KBM-7 (cell line): ENCODE data around the gene RHOT2.

Source experiments
- DNase-seq: peaks from one replicate; pipeline ENCODE4 v3.0.0-alpha.2; 2015
- in situ Hi-C: fragments of 300-500 bp; cut with MboI; formaldehyde crosslinking; loops from 2 replicates; pipeline ENCODE4 v1.14.3; 2020; ENCODE audit warnings: low sequenced_read_pairs, low pct_unique_long_range_greater_than_20kb, mixed read lengths

Gene RHOT2

DNA sequence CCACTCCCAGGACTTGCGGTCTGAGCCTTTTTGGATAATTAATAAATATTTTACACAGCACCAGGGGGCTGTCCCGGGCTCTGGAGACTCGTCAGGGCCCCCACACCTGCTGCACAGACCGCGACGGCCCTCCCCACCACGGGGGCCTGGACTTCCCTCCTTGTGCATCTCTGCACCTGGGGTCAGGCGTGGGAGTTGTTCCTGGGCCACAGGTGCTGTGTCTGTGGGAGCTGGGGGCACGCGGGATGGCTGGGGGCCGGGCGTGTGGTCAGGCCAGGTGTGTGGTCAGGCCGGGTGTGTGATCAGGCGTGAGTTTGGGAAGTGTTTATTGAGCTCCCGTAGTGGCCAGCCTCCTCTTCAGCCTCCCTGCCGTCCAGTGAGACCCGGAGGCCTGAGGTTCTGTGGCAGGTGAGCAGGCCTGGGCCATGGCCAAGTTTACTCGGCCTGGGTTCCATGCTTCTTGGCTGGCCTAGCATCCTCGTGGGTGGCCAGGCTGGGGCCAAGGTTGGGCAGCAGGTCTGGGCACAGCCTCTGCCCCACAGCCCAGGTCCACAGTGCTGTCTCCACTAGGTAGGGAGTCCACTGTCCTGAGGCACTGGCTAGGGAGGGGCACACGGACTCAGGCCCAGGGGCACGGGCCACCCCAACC, 10.4 kb downstream of the RHOT2 start:
- in situ Hi-C loops = no loop called here
- no peak for DNase-seq

DNA sequence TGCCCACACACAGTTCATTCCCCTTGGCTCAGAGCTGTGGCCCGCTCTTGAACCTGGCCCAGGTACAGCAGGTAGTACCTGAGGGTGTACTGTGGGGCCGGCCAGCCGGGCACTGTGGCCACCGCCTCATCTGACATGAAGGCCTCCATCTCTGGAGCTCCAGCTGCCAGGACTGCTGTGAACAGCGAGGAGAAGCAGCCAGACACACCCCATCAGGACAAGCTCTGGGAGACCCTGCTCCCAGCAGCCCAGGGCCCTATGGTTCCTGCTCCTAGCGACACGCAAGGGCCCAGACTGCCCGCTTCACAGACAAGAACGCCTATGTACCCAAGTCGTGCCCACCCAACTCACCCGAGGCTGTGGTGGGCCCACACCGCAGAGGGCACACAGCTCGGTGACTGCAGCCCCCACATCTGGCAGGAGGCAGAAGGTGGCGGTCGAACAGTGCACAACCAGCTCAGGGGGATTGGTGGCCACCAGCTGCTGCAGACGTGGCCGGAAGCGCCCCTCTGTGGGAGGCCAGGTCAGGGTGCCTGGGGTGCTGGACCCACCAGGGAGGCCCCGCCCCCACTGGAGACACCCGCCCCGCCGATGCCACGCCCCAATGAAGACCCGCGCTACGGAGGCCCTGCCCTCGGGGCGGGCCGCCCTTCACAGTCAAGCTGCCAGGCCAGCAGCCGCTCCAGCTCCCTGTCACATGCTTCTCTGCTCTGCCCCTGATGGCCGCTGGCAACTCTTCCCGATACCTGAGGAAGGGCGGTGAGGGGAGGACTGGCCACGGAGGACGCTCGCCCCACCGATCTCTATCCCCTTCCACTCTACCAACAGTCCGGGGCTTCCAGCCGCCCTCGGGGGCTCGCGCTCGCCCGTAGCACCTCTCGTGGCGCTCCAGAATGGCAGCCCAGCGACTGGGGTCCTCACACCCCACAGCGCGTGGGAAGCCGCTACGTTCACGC, 11.2 kb downstream of the RHOT2 start:
- in situ Hi-C loops = no loop called here
- DNase-seq = peak; percentile 55

DNA sequence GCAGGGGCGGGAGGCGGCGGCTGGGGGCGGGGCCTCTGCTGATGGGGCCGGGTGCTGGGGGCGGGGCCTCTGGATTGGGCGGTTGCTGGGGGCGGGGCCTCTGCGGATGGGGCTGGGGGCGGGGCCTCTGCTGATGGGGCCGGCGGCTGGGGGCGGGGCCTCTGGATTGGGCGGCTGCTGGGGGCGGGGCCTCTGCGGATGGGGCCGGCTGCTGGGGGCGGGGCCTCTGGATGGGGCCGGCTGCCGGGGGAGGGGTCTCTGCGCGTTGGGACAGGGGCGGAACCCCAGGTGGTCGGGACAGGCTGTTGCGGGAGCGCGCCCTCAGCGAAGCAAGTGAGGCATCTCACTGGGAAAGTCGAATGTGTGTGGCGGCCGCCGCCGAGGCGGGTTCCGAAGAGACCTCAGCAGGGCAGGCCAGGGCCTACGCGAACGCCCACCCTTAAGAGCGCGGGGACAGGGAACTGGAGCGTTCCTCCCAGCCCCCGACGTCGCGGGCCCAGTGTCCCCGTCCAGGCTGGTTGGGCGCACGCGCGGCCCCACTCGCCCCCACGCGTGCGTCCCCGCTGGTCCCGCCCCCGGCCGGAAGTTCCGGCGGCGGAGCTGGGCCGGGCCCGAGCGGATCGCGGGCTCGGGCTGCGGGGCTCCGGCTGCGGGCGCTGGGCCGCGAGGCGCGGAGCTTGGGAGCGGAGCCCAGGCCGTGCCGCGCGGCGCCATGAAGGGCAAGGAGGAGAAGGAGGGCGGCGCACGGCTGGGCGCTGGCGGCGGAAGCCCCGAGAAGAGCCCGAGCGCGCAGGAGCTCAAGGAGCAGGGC, 12.1 kb downstream of the RHOT2 start, which contains the start of gene STUB1:
TSS of gene STUB1 (plus strand) at position 597 of the 811 bp plus-strand sequence. CDS start at position 713, 116 bp downstream.
- in situ Hi-C loops = no loop called here

DNA sequence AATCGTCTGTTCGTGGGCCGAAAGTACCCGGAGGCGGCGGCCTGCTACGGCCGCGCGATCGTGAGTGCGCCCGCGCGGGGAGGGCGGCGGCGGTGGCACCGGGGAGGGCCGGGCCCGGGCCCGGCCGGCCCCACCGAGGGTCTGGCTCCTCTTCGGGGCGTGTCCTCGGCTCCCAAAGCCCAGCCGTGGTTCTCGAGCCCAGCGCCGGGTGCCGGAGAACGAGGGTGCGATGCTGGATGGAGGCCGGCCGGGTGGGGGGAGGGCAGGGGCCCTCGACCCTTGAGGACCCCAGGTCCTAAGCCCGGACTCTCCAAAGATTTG, 12.7 kb downstream of the RHOT2 start:
- DNase-seq = no peak
- in situ Hi-C loops = no loop called here

More for the DNA sequence above, 12.1 kb downstream of the RHOT2 start, which contains the start of gene STUB1:
- peak; percentile 83 for DNase-seq

DNA sequence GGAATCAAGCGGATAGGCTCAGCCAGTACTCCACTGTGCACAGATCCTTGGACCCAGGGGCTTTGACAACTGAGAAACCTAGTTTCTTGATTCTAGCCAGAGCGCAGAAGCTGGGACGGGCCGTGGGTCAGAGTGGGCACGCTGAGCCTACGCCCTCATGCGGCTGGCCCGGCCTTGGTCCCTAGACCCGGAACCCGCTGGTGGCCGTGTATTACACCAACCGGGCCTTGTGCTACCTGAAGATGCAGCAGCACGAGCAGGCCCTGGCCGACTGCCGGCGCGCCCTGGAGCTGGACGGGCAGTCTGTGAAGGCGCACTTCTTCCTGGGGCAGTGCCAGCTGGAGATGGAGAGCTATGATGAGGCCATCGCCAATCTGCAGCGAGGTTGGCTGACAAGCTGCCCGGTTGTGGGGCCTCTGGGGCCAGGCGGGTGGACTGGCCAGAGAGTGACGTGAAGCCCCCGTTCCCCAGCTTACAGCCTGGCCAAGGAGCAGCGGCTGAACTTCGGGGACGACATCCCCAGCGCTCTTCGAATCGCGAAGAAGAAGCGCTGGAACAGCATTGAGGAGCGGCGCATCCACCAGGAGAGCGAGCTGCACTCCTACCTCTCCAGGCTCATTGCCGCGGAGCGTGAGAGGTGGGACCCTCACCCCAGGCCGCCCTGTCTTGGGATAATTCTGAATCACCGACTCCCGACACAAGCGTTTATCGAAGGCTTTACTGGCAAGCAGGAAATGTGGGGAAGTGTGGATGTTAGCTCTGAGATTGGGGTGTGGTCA, 13.2 kb downstream of the RHOT2 start:
- DNase-seq = peak; percentile 49
- in situ Hi-C loops = no loop called here

DNA sequence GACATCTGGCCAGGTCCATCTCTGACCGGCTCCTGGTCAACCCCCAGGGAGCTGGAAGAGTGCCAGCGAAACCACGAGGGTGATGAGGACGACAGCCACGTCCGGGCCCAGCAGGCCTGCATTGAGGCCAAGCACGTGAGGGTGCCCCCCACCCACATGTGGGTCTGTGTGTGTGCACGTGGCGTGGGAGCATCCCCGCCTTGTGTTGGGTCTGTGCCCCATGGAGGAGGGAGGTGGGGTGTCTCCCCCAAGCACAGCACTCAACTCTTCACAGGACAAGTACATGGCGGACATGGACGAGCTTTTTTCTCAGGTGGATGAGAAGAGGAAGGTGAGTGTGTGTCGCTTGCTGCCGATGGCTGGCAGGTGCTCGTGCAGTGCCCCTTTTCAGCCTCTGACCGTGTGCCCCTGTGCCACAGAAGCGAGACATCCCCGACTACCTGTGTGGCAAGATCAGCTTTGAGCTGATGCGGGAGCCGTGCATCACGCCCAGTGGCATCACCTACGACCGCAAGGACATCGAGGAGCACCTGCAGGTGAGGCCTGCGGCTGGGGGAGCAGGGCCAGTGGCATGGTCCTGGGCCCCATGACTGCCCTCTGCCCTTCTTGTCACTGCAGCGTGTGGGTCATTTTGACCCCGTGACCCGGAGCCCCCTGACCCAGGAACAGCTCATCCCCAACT, 14.0 kb downstream of the RHOT2 start:
- no peak for DNase-seq
- in situ Hi-C loops = no loop called here

DNA sequence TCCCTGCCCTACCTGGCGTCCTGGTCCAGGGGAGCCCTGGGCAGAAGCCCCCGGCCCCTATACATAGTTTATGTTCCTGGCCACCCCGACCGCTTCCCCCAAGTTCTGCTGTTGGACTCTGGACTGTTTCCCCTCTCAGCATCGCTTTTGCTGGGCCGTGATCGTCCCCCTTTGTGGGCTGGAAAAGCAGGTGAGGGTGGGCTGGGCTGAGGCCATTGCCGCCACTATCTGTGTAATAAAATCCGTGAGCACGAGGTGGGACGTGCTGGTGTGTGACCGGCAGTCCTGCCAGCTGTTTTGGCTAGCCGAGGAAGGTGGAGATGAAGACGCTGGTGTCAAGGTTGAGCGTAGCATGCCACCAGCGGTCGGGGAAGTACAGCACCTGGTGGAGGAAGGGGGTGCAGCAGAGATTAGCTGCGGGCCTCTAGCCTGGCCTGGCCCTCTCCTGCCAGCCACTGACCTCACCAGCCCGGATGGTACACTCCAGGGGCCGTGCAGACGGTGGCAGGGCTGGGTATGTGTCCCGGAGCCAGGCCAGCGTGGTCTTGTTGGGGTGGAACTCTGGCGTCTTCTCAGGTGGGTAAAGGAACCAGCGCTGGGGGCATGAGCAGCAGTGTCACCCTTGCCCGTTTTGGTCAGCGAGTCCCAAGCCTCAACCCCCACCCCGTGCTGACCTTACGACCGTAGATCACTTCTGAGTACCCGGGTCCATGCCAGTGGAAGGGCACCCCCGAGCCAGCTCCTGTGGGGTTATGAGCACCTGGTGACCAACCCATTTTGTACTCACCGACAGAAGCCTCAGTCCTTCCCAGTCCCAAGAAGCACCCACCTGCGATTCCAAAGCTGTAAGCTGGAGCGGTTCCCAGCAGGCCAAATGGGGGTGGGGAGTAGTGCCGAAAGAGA, 14.8 kb downstream of the RHOT2 start:
- DNase-seq = no peak
- in situ Hi-C loops = no loop called here

DNA sequence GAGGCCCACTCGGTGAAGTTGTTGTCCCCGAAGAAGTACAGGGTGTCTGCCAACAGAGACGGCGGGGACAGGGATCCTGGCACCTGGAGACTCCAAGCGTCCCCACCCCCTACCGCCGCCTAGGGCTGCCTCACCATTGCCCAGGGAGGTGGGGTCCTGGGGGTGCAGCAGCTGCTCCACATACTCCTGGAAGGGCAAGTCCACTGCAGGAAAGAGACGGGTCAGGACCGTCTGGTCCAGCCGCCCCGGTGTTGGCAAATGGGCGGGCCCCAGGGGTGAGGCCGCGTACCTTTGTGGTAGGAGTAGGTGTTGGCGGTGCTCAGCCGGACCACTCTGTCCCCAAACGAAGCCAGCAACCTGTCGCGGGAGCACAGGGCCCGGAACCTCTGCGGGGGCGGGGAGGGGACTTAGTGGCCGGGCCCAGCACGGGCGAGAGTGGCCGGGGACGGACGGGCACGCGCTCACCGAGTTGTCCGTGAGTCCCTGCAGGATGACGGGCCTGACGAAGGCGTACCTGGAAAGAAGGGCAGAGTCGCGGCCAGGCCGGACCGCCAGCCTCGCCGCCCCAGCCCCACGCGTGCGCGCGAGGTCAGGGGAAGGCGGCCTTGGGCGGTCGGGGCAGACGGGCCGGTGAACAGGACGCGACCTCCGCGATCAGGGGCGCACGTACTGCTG, 15.6 kb downstream of the RHOT2 start:
- no peak for DNase-seq
- in situ Hi-C loops = no loop called here

DNA sequence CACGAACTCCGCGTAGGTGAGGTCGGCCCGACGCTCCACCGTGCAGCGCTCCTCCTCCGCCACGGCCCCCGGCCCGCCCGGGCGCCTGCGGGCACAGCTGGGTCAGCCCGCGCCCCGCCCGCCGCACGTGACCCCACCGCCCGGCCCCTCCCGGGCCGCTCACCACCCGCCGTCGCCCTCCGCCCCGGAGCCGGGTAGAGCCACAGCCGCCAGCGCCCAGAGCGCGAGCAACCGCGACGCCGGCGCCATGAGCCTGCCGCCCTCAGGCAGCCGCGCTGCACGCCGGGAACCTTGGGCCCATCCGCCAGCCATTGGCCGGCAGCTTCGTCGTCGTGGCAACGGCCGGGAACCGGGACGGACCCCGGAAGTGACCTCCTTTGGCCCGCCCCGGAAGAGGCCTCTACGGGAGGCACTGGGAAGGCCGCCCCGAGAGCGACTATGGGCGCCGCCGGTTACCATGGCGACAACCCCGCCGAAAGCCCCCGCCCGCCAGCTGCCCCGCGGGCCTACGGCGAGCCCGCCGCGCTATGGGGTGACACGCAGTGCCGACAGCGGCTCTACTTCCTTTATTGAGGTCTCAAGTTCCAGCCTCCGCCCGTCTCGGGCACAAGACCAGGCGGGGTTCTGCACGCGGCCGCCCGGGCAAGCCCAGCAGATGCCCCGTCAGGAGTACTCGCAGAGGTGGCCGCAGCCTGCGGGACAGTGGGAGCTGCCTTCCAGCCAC, 16.3 kb downstream of the RHOT2 start, which contains the start of gene JMJD8:
TSS of gene JMJD8 (minus strand) at position 264 of the 724 bp plus-strand sequence. CDS start at position 249, 15 bp downstream.
- peak; percentile 96 for DNase-seq

DNA sequence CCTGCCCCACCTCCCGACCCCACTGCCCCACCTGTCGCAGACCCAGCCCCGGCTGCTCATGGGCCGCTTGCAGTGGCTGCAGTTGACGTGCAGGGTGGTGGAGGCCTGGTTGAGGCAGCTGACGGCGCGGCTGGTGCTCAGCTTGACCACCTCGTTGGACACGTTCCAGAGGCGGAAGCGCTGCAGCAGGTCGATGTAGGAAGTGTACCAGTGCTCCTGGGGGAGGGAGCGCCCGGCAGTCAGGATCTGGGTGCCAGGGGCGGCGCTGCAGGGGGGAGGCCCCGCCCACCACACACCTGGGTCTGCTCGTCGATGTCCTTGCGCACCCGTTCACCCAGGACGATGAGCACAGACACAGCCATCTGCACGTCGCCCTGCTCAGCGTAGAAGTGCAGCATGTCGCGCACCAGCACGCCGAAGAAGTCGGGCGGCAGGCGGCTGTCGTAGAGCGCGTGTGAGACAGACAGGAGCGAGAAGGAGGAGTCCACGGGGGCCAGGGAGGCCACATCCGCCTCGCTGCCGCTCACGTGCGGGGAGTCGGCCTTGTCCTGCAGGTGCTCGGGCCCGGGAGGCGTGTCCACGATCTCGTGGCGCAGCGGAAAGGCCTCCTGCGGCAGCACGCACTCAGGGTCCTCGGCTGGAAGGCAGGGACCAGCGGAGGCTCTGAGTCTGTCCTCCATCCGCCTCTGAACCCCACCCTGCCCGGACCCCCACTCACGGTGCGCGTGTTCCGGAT, 17.2 kb downstream of the RHOT2 start:
- in situ Hi-C loops = no loop called here
- no peak for DNase-seq

More for the DNA sequence above, 16.3 kb downstream of the RHOT2 start, which contains the start of gene JMJD8:
- in situ Hi-C loops = no loop called here

DNA sequence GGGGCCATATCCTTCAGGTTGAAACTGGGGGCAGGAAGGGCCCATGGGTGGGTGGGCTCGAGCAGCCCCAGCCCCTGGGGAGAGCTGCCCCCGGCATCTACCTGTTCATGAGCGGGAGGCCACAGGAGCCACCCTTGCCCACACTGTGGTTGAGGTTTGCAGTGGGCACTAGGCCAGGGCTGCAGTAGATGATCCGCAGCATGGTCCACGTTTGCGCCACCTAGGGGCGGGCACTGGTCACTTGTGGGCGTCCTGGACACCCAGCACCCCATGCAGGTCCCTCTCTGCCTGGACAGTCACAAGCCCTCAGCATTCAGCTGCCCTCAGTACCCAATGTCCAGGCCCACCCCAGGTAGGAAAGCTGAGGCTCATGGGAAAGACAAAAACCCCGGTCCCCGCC, 18.0 kb downstream of the RHOT2 start:
- DNase-seq = no peak
- in situ Hi-C loops = no loop called here

DNA sequence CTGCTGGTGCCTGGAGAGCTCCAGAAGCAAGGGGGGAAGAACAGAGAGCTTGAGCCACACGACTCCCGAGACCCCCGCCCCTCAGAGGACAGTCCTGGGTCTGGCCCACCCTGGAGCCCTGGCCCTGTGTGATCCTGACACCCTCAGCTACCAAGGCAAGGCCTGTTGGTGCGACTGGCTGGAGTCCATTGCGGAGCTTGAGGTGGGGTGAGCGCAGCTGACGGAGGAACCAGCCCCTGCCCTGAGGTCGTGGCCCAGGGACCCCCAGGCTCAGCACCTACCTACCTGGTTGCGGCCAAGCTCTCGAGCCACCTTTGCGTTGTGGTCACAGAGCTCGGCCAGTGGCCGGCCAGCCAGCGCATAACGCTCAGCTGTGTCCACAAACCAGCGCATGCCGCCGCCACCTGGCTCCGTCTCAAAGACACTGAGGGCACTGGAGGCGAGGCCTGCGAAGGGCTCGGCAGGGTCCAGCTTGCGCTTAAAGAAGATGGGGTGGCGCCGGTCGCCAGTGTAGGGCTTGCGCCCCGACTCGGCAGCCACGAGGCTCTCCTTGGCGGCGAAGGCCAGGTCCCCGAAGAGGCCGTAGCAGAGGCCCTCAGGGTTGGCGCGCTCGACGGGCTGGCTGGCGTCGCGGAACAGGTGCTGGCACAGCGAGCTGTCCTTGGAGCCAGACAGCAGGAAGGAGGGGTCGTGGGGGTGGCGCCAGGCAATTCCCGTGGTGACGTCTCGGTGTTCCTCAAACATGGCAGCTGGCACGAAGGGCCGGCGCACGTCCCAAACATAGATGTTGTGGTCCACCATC, 18.7 kb downstream of the RHOT2 start:
- in situ Hi-C loops = no loop called here
- no peak for DNase-seq

DNA sequence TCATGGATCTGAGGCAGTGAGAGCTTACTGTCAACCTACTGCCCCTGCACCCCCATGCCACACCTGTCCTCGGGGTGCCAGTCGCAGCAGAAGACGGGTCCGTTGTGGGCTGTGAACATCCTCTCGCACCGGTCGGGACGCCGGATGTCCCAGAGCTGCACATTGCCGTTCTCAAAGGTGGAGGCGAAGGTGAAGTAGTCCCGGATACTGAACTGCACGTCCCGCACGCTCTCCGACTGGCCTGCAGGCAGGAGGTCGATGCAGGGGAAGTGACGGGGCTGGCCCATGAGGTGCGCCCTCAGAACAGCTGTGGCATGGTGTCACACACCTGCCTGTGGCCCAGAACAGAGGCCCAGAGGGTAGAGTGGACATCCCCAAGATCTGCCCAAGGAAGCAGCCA, 19.6 kb downstream of the RHOT2 start:
- in situ Hi-C loops = no loop called here
- no peak for DNase-seq

DNA sequence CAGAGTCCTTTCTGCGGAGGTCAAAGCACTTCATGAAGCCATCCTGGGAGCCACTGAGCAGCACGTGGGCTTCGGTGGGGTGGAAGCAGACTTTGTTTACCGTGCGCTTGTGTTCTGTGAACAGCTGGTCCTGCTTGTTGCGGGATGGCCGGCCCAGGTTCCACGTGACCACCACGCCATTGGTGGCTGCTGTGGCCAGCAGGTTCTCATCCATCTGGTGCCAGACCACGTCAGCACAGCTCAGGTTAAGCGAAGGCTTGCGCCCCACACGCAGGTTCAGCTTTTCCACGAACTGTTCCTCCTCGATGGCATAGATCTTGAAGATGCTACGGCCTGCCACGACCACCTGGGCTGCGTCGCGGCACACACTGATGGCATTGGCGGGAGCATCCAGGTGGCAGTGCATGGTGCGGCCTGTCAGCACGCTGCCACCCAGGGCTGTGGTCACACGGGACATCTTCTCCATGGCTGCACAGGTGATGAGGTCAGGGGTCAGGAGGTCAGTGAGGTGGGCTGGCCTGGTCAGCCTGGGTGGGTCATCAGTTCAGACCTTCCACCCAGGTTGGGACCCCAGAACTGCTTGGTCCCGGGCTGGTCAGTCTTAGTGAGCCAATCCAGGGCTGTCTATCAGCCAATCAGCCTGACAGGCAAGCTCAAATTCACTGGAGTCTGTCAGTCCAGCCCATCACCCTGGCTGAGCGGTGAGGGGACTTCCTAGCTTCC, 21.4 kb downstream of the RHOT2 start:
- in situ Hi-C loops = no loop called here
- no peak for DNase-seq
